Mucosa of descending colon (tissue), 3 donors: ENCODE data around the gene ERBB4. TPM values are rescaled to one million over a fixed set of nuclear protein-coding genes. Genes with fewer than 3 reads are reported as not detected.

Source experiments
- ATAC-seq: fragments of 200-7000 bp; cut with Tn5 transposase; one replicate; pipeline ENCODE4 v1.9.1; 2020; ENCODE audit warnings: mild to moderate bottlenecking, moderate library complexity
- DNase-seq, 3 donors: peaks; one replicate each; pipeline ENCODE4 v3.0.0-alpha.2; 2020
- H3K36me3 ChIP-seq: fragments of 200-600 bp; one replicate; pipeline ENCODE4 v1.8.0; 2021; ENCODE audit warnings: low read depth, mild to moderate bottlenecking
- H3K4me1 ChIP-seq: fragments of 200-600 bp; one replicate; pipeline ENCODE4 v1.8.0; 2021; ENCODE audit warnings: low read depth, mild to moderate bottlenecking
- H3K4me3 ChIP-seq: fragments of 200-600 bp; one replicate; pipeline ENCODE4 v1.8.0; 2021; ENCODE audit warnings: mild to moderate bottlenecking
- H3K9me3 ChIP-seq: fragments of 200-600 bp; one replicate; pipeline ENCODE4 v1.8.0; 2021; ENCODE audit warnings: mild to moderate bottlenecking
- CTCF ChIP-seq: fragments of 200-600 bp; IDR thresholded peaks from one replicate; pipeline ENCODE4 v1.8.0; 2022; ENCODE audit warnings: antibody characterized with exemption, mild to moderate bottlenecking
- intact Hi-C, 2 donors: fragments of 100-400 bp; cut with DNase I in 1 of 2; cut with micrococcal nuclease in 1 of 2; formaldehyde crosslinking; loops; one replicate each; pipeline versions ENCODE4 v1.11.0 to v1.11.1; 2022; cut with DNase I, micrococcal nuclease
- total RNA-seq, 3 donors: library from RNA; stranded (reverse); fragmentation: NEBNext Ultra II Directional in 2 of 3; extraction: Animal tissue kit (Norgen Biotek cat#: 25700) in 2 of 3; gene quantifications; one replicate each; pipeline versions ENCODE4 v1.2.1 to v1.2.4, GENCODE V29; 2021 to 2023
- donor health status: DM: no; HTN: no; CAD: no; lungs with moderate emphysema.
- donor health status: DM: no; HTN: no; CAD: no.
- donor health status: DM: no; HTN: yes; CAD: no.

Gene ERBB4
- total RNA-seq, 3 donors from 2014 or later: 0.05 to 0.25 TPM; not detected in 1

- intact Hi-C loops: no loop called here
- H3K4me3 ChIP-seq: no peak overlapping the region
- no peak for TF ChIP-seq CTCF
- ATAC-seq (no peak), DNase-seq (no peak)
- H3K36me3 ChIP-seq: no peaks in the 10 kb centered on the region
- no peaks in the 10 kb centered on the region for H3K9me3 ChIP-seq
- no peaks in the 10 kb centered on the region for H3K4me1 ChIP-seq
Observed at GRCh38 chr2:212265777-212266176, 272.8 kb downstream of the ERBB4 start.

GRCh38 chr2:212264187-212264586 is 274.4 kb downstream of the ERBB4 start:
- no peak for TF ChIP-seq CTCF
- H3K4me3 ChIP-seq: no peak overlapping the region
- no peaks in the 10 kb centered on the region for H3K36me3 ChIP-seq
- H3K9me3 ChIP-seq: no peaks in the 10 kb centered on the region
- intact Hi-C loops: no loop called here
- H3K4me1 ChIP-seq: no peaks in the 10 kb centered on the region
- DNase-seq: no peak
- no peak for ATAC-seq

GRCh38 chr2:212259226-212259625 is 279.4 kb downstream of the ERBB4 start:
- intact Hi-C loops: no loop called here

GRCh38 chr2:212254339-212254738 is 284.3 kb downstream of the ERBB4 start:
- TF ChIP-seq CTCF: no peak
- DNase-seq (no peak), ATAC-seq (no peak)
- intact Hi-C loops: no loop called here
- no peaks in the 10 kb centered on the region for H3K36me3 ChIP-seq
- H3K9me3 ChIP-seq: no peaks in the 10 kb centered on the region
- H3K4me3 ChIP-seq: no peak overlapping the region
- H3K4me1 ChIP-seq: no peaks in the 10 kb centered on the region

More at GRCh38 chr2:212259226-212259625, 279.4 kb downstream of the ERBB4 start:
- Histone ChIP-seq H3K4me3 (no peak overlapping the region), H3K9me3 (no peaks in the 10 kb centered on the region), H3K4me1 (no peaks in the 10 kb centered on the region), H3K36me3 (no peaks in the 10 kb centered on the region)
- TF ChIP-seq CTCF: no peak
- ATAC-seq (no peak), DNase-seq (no peak)

- no peaks in the 10 kb centered on the region for H3K36me3 ChIP-seq
- TF ChIP-seq CTCF: no peak
- DNase-seq: no peak
- no peaks in the 10 kb centered on the region for H3K9me3 ChIP-seq
- no peaks in the 10 kb centered on the region for H3K4me1 ChIP-seq
- no peak overlapping the region for H3K4me3 ChIP-seq
- intact Hi-C loops: no loop called here
- no peak for ATAC-seq
Observed at GRCh38 chr2:212249451-212249850, 289.2 kb downstream of the ERBB4 start.

- Histone ChIP-seq H3K4me1 (no peaks in the 10 kb centered on the region), H3K36me3 (no peaks in the 10 kb centered on the region), H3K4me3 (no peak overlapping the region), H3K9me3 (no peaks in the 10 kb centered on the region)
- TF ChIP-seq CTCF: no peak
- DNase-seq (no peak), ATAC-seq (no peak)
- intact Hi-C loops: no loop called here
Observed at GRCh38 chr2:212245880-212246279, 292.7 kb downstream of the ERBB4 start.
